MCF 10A (cell line): ENCODE results near the gene NRG3. TPM values are rescaled to one million over a fixed set of nuclear protein-coding genes. Genes with fewer than 3 reads are reported as not detected.

Source experiments
- BruUV-seq: library from RNA; stranded (reverse); fragments of 400-500 nt; replicated peaks from 2 replicates; lab custom pipeline; 2021; lab: Mats Ljungman, UMichigan
- CTCF ChIA-PET: fragments of 300-600 bp; sonication (Branson Sonifier 250); formaldehyde crosslinking; extraction: SDS; loops from one replicate; lab custom pipeline; 2021; ENCODE audit warnings: antibody characterized with exemption, inconsistent platforms; lab: Yijun Ruan, JAX
- POLR2A ChIA-PET: fragments of 300-600, 350-650 bp; sonication (Branson Sonifier 250); formaldehyde crosslinking; extraction: SDS; loops from one replicate; lab custom pipeline; 2020; ENCODE audit warnings: antibody characterized with exemption, inconsistent platforms; lab: Yijun Ruan, JAX
- DNase-seq: peaks from one replicate; pipeline ENCODE4 v3.0.0-alpha.2; 2018; ENCODE audit not compliant: unreplicated experiment
- H3K27ac Mint-ChIP-seq: one replicate; pipeline ENCODE4 v1.8.0; 2022; ENCODE audit warnings: mild to moderate bottlenecking, low read depth, mixed read lengths; ENCODE audit not compliant: unreplicated experiment
- H3K27me3 Mint-ChIP-seq: one replicate; pipeline ENCODE4 v1.8.0; 2022; ENCODE audit warnings: mixed read lengths; ENCODE audit not compliant: insufficient read depth, unreplicated experiment
- H3K36me3 Mint-ChIP-seq: one replicate; pipeline ENCODE4 v1.8.0; 2022; ENCODE audit warnings: mild to moderate bottlenecking, moderate library complexity, mixed read lengths; ENCODE audit not compliant: insufficient read depth, unreplicated experiment
- H3K4me1 Mint-ChIP-seq: one replicate; pipeline ENCODE4 v1.8.0; 2022; ENCODE audit warnings: mixed read lengths; ENCODE audit not compliant: insufficient read depth, unreplicated experiment
- H3K4me3 Mint-ChIP-seq: one replicate; pipeline ENCODE4 v1.8.0; 2022; ENCODE audit warnings: mild to moderate bottlenecking, moderate library complexity, mixed read lengths; ENCODE audit not compliant: unreplicated experiment
- H3K9me3 Mint-ChIP-seq: one replicate; pipeline ENCODE4 v1.8.0; 2022; ENCODE audit warnings: mixed read lengths; ENCODE audit not compliant: unreplicated experiment
- intact Hi-C: fragments of 100-400 bp; cut with micrococcal nuclease; formaldehyde crosslinking; loops from 2 replicates; pipeline ENCODE4 v1.14.1; 2022
- total RNA-seq: library from RNA; stranded (reverse); gene quantifications from 2 replicates; pipeline ENCODE4 v1.2.3, GENCODE V29; 2022
- TF ChIP-seq, protein P1 (sequence below): fragments of 200-600 bp; IDR thresholded peaks from one replicate; pipeline ENCODE4 v1.8.0; 2022; ENCODE audit warnings: antibody characterized with exemption, mild to moderate bottlenecking; ENCODE audit not compliant: unreplicated experiment

The NRG3 gene
- total RNA-seq, 1 experiment from 2014 or later, result not detected

DNA sequence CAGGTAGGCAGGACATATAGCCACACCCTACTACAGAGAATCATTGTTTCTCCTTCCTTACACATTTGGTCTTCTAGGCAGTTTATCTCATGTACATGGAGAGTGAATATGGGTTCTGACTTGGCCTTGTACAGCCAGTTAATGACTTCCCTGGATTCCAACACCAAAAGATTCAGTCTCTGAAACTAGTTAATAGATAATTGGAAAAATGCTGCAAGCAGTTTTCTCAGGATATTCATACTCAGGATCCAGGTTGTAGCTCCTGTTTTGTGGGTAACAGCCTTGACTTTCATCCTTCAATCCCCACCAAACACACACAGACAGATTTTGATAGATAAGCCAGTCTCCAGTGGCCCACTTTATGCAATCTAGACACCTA is 690.2 kb downstream of the NRG3 start:
- no TSS peak for BruUV-seq
- Mint-ChIP-seq H3K27ac (peak overlapping the region; percentile 8), H3K27me3 (no peaks in the 10 kb centered on the region), H3K4me3 (no peak overlapping the region), H3K36me3 (no peaks in the 10 kb centered on the region), H3K4me1 (peaks cover 13% of the 10 kb centered on the region), H3K9me3 (no peaks in the 10 kb centered on the region)
- ChIA-PET POLR2A (no interaction called here), CTCF (no interaction called here)
- TF ChIP-seq, protein P1, sequence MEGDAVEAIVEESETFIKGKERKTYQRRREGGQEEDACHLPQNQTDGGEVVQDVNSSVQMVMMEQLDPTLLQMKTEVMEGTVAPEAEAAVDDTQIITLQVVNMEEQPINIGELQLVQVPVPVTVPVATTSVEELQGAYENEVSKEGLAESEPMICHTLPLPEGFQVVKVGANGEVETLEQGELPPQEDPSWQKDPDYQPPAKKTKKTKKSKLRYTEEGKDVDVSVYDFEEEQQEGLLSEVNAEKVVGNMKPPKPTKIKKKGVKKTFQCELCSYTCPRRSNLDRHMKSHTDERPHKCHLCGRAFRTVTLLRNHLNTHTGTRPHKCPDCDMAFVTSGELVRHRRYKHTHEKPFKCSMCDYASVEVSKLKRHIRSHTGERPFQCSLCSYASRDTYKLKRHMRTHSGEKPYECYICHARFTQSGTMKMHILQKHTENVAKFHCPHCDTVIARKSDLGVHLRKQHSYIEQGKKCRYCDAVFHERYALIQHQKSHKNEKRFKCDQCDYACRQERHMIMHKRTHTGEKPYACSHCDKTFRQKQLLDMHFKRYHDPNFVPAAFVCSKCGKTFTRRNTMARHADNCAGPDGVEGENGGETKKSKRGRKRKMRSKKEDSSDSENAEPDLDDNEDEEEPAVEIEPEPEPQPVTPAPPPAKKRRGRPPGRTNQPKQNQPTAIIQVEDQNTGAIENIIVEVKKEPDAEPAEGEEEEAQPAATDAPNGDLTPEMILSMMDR, result no peak
- intact Hi-C loops, result no loop called here
- DNase-seq, result no peak

- POLR2A ChIA-PET, result no interaction called here
- no TSS peak for BruUV-seq
- H3K27me3 Mint-ChIP-seq, result no peaks in the 10 kb centered on the region
- no peaks in the 10 kb centered on the region for H3K4me1 Mint-ChIP-seq
- TF ChIP-seq, protein P1, result no peak
- no peak for DNase-seq
- H3K27ac Mint-ChIP-seq, result no peak overlapping the region
- H3K36me3 Mint-ChIP-seq, result peaks cover 5% of the 10 kb centered on the region
- CTCF ChIA-PET, result no interaction called here
- no peak overlapping the region for H3K4me3 Mint-ChIP-seq
- H3K9me3 Mint-ChIP-seq, result no peaks in the 10 kb centered on the region
- intact Hi-C loops, result no loop called here
Observed at GRCh38 chr10:82572744-82573143, 697.8 kb downstream of the NRG3 start.

DNA sequence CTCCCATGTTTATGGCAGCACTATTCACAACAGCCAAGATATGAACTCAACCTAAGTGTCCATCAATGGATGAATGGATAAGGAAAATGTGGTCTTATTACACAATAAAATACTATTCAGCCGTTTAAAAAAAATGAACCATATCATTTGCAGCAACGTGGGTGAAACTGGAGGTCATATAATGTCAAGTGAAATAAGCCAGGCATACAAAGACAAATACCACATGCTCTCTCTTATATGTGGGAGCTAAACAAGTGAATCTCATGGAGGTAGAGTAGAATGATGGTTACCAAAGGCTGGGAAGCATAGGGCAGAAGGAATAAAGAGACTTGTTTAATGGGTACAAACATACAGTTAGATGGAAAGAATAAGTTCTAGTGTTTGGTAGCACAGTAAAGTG is 699.1 kb downstream of the NRG3 start:
- Mint-ChIP-seq H3K4me1 (no peaks in the 10 kb centered on the region), H3K4me3 (no peak overlapping the region), H3K27me3 (no peaks in the 10 kb centered on the region), H3K9me3 (no peaks in the 10 kb centered on the region), H3K27ac (no peak overlapping the region), H3K36me3 (peaks cover 5% of the 10 kb centered on the region)
- ChIA-PET CTCF (no interaction called here), POLR2A (no interaction called here)
- no peak for DNase-seq
- intact Hi-C loops, result no loop called here
- no TSS peak for BruUV-seq
- TF ChIP-seq, protein P1, result no peak

- Mint-ChIP-seq H3K27ac (no peak overlapping the region), H3K4me1 (no peaks in the 10 kb centered on the region), H3K36me3 (peaks cover 5% of the 10 kb centered on the region), H3K9me3 (no peaks in the 10 kb centered on the region), H3K4me3 (no peak overlapping the region), H3K27me3 (no peaks in the 10 kb centered on the region)
- BruUV-seq, result no TSS peak
- intact Hi-C loops, result no loop called here
- ChIA-PET CTCF (no interaction called here), POLR2A (interaction anchor here (0.7 kb wide), 1 partner anchor 13 kb away, joined by 3 read pairs; no protein-coding TSS in a partner anchor)
- TF ChIP-seq, protein P1, result no peak
- no peak for DNase-seq
Observed at GRCh38 chr10:82575318-82575717, 700.3 kb downstream of the NRG3 start.
